GM12878 (cell line): ENCODE data around the gene EPHB1. TPM values are rescaled to one million over a fixed set of nuclear protein-coding genes. Genes with fewer than 3 reads are reported as not detected.

Source experiments
- ATAC-seq: fragments of 200-7000 bp; cut with Tn5 transposase; 3 replicates; pipeline ENCODE4 v1.9.1; 2020; ENCODE audit warnings: mild to moderate bottlenecking, moderate library complexity
- BruUV-seq: library from RNA; stranded (reverse); fragments of 400-500 nt; replicated peaks from 2 replicates; lab custom pipeline; 2021; lab: Mats Ljungman, UMichigan
- CTCF ChIA-PET: fragments of 300-600 bp; sonication (Branson Sonifier 250); formaldehyde crosslinking; extraction: SDS; loops from one replicate; lab custom pipeline; 2021; ENCODE audit warnings: inconsistent platforms; lab: Yijun Ruan, JAX
- POLR2A ChIA-PET: fragments of 350-600 bp; formaldehyde crosslinking; extraction: SDS; loops from one replicate; lab custom pipeline; 2021; ENCODE audit warnings: inconsistent platforms; lab: Charles Lee
- RAD21 ChIA-PET: fragments of 300-600 bp; sonication (Branson Sonifier 250); formaldehyde crosslinking; loops from one replicate; lab custom pipeline; 2023; ENCODE audit warnings: antibody characterized with exemption; ENCODE audit not compliant: unreplicated experiment; lab: Charles Lee
- SMC1A ChIA-PET: fragments of 300-600 bp; sonication (Branson Sonifier 250); formaldehyde crosslinking; loops from one replicate; lab custom pipeline; 2023; ENCODE audit not compliant: unreplicated experiment, uncharacterized antibody; lab: Charles Lee
- DNase-seq: peaks from one replicate; pipeline ENCODE4 v3.0.0-alpha.2; 2011; ENCODE audit warnings: low read depth, low spot score
- FAIRE-seq: peaks from 3 replicates; lab custom pipeline; 2011; peaks lifted over from hg19 to GRCh38; lab: Jason Lieb, UNC
- H2AFZ ChIP-seq: 2 replicates; pipeline ENCODE4 v1.6.0; 2011; ENCODE audit warnings: low read depth, low read length, control low read depth; ENCODE audit not compliant: control insufficient read depth
- H3K27ac ChIP-seq: 2 replicates; pipeline ENCODE4 v1.5.1; 2011; ENCODE audit warnings: control low read depth; ENCODE audit not compliant: control insufficient read depth, insufficient read depth
- H3K27me3 ChIP-seq, 2 experiments: replicated peaks in 1 of 2; 2 replicates each; pipeline versions ENCODE4 v1.6.0 to v1.6.1; 2011; ENCODE audit warnings: low read length in 1 of 2; ENCODE audit not compliant: control insufficient read depth in 2 of 2, insufficient read depth in 2 of 2
- H3K36me3 ChIP-seq, 2 experiments: 2 replicates each; pipeline ENCODE4 v1.5.1; 2011; ENCODE audit warnings: low read length in 1 of 2; ENCODE audit not compliant: control insufficient read depth in 2 of 2, insufficient read depth in 2 of 2
- H3K4me1 ChIP-seq: 2 replicates; pipeline ENCODE4 v1.6.1; 2011; ENCODE audit warnings: mild to moderate bottlenecking, low read length, moderate library complexity, mixed read lengths; ENCODE audit not compliant: control insufficient read depth, insufficient read depth
- H3K4me2 ChIP-seq: 2 replicates; pipeline ENCODE4 v1.6.0; 2011; ENCODE audit warnings: control low read depth; ENCODE audit not compliant: control insufficient read depth, insufficient read depth
- H3K4me3 ChIP-seq: fragments of 200-600 bp; sonication (generic); 2 replicates; pipeline ENCODE4 v1.5.1; 2016
- H3K79me2 ChIP-seq: 2 replicates; pipeline ENCODE4 v1.6.0; 2011; ENCODE audit warnings: low read length; ENCODE audit not compliant: control insufficient read depth, insufficient read depth
- H3K9ac ChIP-seq: 2 replicates; pipeline ENCODE4 v1.8.0; 2011; ENCODE audit warnings: low read length, control low read depth, mixed read lengths; ENCODE audit not compliant: control insufficient read depth, insufficient read depth
- H3K9me3 ChIP-seq: replicated peaks from 3 replicates; pipeline ENCODE4 v1.5.1; 2011; ENCODE audit warnings: mild to moderate bottlenecking, low read length; ENCODE audit not compliant: control insufficient read depth, insufficient read depth
- H4K20me1 ChIP-seq: 2 replicates; pipeline ENCODE4 v1.6.0; 2011; ENCODE audit not compliant: control insufficient read depth, insufficient read depth
- CHD2 ChIP-seq: IDR thresholded peaks from 2 replicates; pipeline ENCODE4 v1.6.1; 2011; ENCODE audit warnings: low read depth, low read length, improper control_type of control experiment, borderline replicate concordance
- CREM ChIP-seq: IDR thresholded peaks from 2 replicates; pipeline ENCODE4 v1.6.1; 2014; ENCODE audit warnings: antibody characterized with exemption, low read depth
- HDGF ChIP-seq: fragments of 450-650 bp; IDR thresholded peaks from 2 replicates; pipeline ENCODE4 v1.6.1; 2016; ENCODE audit warnings: antibody characterized with exemption
- IRF5 ChIP-seq: fragments of 450-650 bp; IDR thresholded peaks from 2 replicates; pipeline ENCODE4 v1.6.1; 2017; ENCODE audit warnings: borderline replicate concordance
- KDM1A ChIP-seq: fragments of 200-600 bp; sonication (generic); IDR thresholded peaks from 2 replicates; pipeline ENCODE4 v1.6.1; 2016; ENCODE audit warnings: borderline replicate concordance
- PAX5 ChIP-seq: IDR thresholded peaks from 2 replicates; pipeline ENCODE4 v1.6.1; 2011; ENCODE audit warnings: low read depth, low read length, borderline replicate concordance
- PML ChIP-seq: IDR thresholded peaks from 2 replicates; pipeline ENCODE4 v1.6.1; 2012; ENCODE audit warnings: low read length, inconsistent platforms
- TCF7 ChIP-seq: IDR thresholded peaks from 2 replicates; pipeline ENCODE4 v1.6.1; 2014; ENCODE audit warnings: antibody characterized with exemption, borderline replicate concordance
- WGBS: methylation state at CpG from one replicate; pipeline ENCODE4 v1.1.6; 2016; ENCODE audit warnings: low lambda C conversion rate; ENCODE audit not compliant: insufficient replicate concordance, insufficient coverage; ENCODE audit errors: missing lambda C conversion rate; 5-methylcytosine and 5-hydroxymethylcytosine counted together
- in situ Hi-C: fragments of 300-500 bp; cut with MboI; formaldehyde crosslinking; loops from 9 replicates; pipeline ENCODE4 v1.14.3; 2018; ENCODE audit warnings: mixed read lengths
- intact Hi-C: fragments of 100-400 bp; cut with micrococcal nuclease; formaldehyde crosslinking; loops from one replicate; pipeline ENCODE4 v1.14.2; 2022; ENCODE audit not compliant: unreplicated experiment
- polyA plus RNA-seq, 11 experiments: library from polyadenylated mRNA; depleted of rRNA in 4 of 11; unstranded in 6 of 11; stranded (reverse) in 5 of 11; fragments of >200 nt; fragmentation: Nextera tagmentation in 4 of 11; fragmentation: Illumina TruSeq in 1 of 11; extraction: Ambion mirVana in 4 of 11; extraction: Trizol in 1 of 11; gene quantifications; 1 replicate in 1 of 11; 2 replicates in 10 of 11; pipeline versions ENCODE4 v1.2.1 to v1.2.3, GENCODE V29; 2011 to 2016; ENCODE audit warnings: inconsistent platforms in 2 of 11, missing spikeins in 2 of 11, low read depth in 1 of 11
- total RNA-seq, 4 experiments: library from RNA; depleted of rRNA in 3 of 4; stranded (reverse); fragments of >200 nt in 3 of 4; fragmentation: Illumina TruSeq in 1 of 4; extraction: Trizol in 1 of 4; gene quantifications; 2 replicates each; pipeline versions ENCODE4 v1.2.1 to v1.2.3, GENCODE V29; 2013 to 2021

The EPHB1 gene
- total and polyA plus RNA-seq, 10 of the 15 experiments (the other 5 are each of a cell fraction or from before 2014, with no cell fraction given): 0.33 to 23.8 (median 1.2) TPM

DNA sequence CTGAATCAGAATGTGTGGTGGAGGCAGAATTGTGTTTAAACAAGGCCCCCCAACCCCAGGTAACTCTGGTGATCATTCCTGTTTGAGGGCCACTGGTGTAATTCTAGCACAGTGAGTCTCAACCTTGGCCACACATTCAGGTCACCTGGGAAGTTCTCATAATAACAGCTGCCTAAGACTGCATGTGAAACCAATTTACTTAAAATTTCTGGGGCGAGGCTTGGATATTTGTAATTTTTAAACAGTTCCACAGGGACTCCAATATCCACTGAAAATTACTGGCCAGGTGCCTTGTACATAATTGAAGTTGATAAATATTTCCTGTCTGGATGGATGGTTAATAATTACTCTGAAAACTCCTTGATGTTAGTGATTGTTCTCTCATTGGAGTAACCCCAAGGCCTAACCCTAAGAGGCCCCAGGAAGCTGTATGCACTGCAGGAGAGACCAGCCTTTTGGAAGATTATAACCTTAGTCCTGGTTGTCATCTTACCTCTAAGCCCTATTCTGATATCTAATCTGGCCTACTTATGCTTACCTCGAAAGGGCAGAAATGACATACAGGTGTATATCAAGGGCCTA, 25.7 kb upstream of the EPHB1 start:
- H3K27me3 ChIP-seq: no peaks in the 10 kb centered on the region
- no TSS peak for BruUV-seq
- no peaks in the 10 kb centered on the region for H3K79me2 ChIP-seq
- no peak overlapping the region for H2AFZ ChIP-seq
- FAIRE-seq (no peak), DNase-seq (no peak)
- H3K4me2 ChIP-seq: no peak overlapping the region
- in situ Hi-C loops (no loop called here), intact Hi-C loops (no loop called here)
- ChIA-PET RAD21 (interaction anchor here (1.5 kb wide), 1 partner anchor 26 kb away, joined by 3 read pairs; the partner anchor contains the start of gene EPHB1), POLR2A (no interaction called here)
- H3K4me3 ChIP-seq: no peak overlapping the region
- no peaks in the 10 kb centered on the region for H3K36me3 ChIP-seq
- TF ChIP-seq HDGF (no peak), PAX5 (no peak), TCF7 (no peak), IRF5 (no peak), KDM1A (no peak), CREM (no peak), PML (no peak), CHD2 (no peak)
- TF ChIP-seq, all 136 proteins: peak for 0
- ChIA-PET SMC1A (no interaction called here), CTCF (interaction anchor here (2.1 kb wide), 1 partner anchor 14 kb away, joined by 11 read pairs; no protein-coding TSS in a partner anchor)
- Histone ChIP-seq H3K27ac (no peak overlapping the region), H3K9ac (no peak overlapping the region), H4K20me1 (no peaks in the 10 kb centered on the region), H3K9me3 (no peaks in the 10 kb centered on the region; the same call in 2 of the 3 replicates), H3K4me1 (no peaks in the 10 kb centered on the region)
- ATAC-seq: no peak
- WGBS: 0% methylated on average over 2 of the region's 2 CpGs
